Activated CD8-positive, alpha-beta memory T cell treated with anti-CD3 and anti-CD28 coated beads, Interleukin-2, amount 10 ng/mL, durations not matched to agents 7 days and 5 days (primary cell): Measurements from ENCODE around the gene RPS6KA1. TPM values are rescaled to one million over a fixed set of nuclear protein-coding genes. Genes with fewer than 3 reads are reported as not detected.

Experiments used
- ATAC-seq: fragments of 150-1000 bp; cut with Tn5 transposase; one replicate; pipeline ENCODE4 v1.10.0; 2021; ENCODE audit warnings: moderate library complexity
- CTCF ChIA-PET: fragments of 350-600 bp; sonication (Branson Sonifier 250); formaldehyde crosslinking; loops from one replicate; lab custom pipeline; 2021; ENCODE audit warnings: antibody characterized with exemption; lab: Charles Lee
- DNase-seq: peaks from one replicate; pipeline ENCODE4 v3.0.0-alpha.2; 2020
- H3K27ac Mint-ChIP-seq: one replicate; pipeline ENCODE4 v1.8.0; 2021; ENCODE audit warnings: mild to moderate bottlenecking, mixed read lengths
- H3K27me3 Mint-ChIP-seq: one replicate; pipeline ENCODE4 v1.8.0; 2021; ENCODE audit warnings: mixed read lengths
- H3K36me3 Mint-ChIP-seq: one replicate; pipeline ENCODE4 v1.8.0; 2021; ENCODE audit warnings: mild to moderate bottlenecking, mixed read lengths
- H3K4me1 Mint-ChIP-seq: one replicate; pipeline ENCODE4 v1.8.0; 2021; ENCODE audit warnings: mixed read lengths
- H3K4me3 Mint-ChIP-seq: one replicate; pipeline ENCODE4 v1.8.0; 2021; ENCODE audit warnings: mild to moderate bottlenecking, moderate library complexity, mixed read lengths
- H3K9me3 Mint-ChIP-seq: one replicate; pipeline ENCODE4 v1.8.0; 2022; ENCODE audit warnings: low read depth, mixed read lengths
- total RNA-seq, 2 experiments: library from RNA; stranded (reverse); gene quantifications; one replicate each; pipeline ENCODE4 v1.2.3, GENCODE V29; 2021

The RPS6KA1 gene
- total RNA-seq, 2 experiments from 2014 or later: 158 to 181 TPM

- H3K36me3 Mint-ChIP-seq: no peaks in the 10 kb centered on the region
- no peak for DNase-seq
- H3K4me1 Mint-ChIP-seq: no peaks in the 10 kb centered on the region
- no peak overlapping the region for H3K27ac Mint-ChIP-seq
- CTCF ChIA-PET: interaction anchor here (0.7 to 4.6 kb wide), 3 partner anchors 19 to 74 kb away, joined by 3 to 23 read pairs (median 6); no protein-coding TSS in a partner anchor
- ATAC-seq: no peak
- H3K9me3 Mint-ChIP-seq: no peaks in the 10 kb centered on the region
- H3K4me3 Mint-ChIP-seq: no peak overlapping the region
- peaks cover 13% of the 10 kb centered on the region for H3K27me3 Mint-ChIP-seq
Measured at GRCh38 chr1:26518355-26518754, 11.2 kb upstream of the RPS6KA1 start.

GRCh38 chr1:26520339-26520738 lies 9.2 kb upstream of the RPS6KA1 start:
- Mint-ChIP-seq H3K4me1 (peaks cover 3% of the 10 kb centered on the region), H3K27ac (no peak overlapping the region), H3K27me3 (peaks cover 30% of the 10 kb centered on the region), H3K36me3 (no peaks in the 10 kb centered on the region), H3K4me3 (no peak overlapping the region), H3K9me3 (no peaks in the 10 kb centered on the region)
- DNase-seq (no peak), ATAC-seq (no peak)
- CTCF ChIA-PET: interaction anchor here (1.2 kb wide), 1 partner anchor 20 kb away, joined by 3 read pairs; no protein-coding TSS in a partner anchor

GRCh38 chr1:26521669-26522030 lies 7.9 kb upstream of the RPS6KA1 start:
- Mint-ChIP-seq H3K4me1 (peaks cover 3% of the 10 kb centered on the region), H3K27me3 (peaks cover 30% of the 10 kb centered on the region), H3K36me3 (no peaks in the 10 kb centered on the region), H3K9me3 (no peaks in the 10 kb centered on the region), H3K27ac (no peak overlapping the region), H3K4me3 (no peak overlapping the region)
- ATAC-seq (no peak), DNase-seq (no peak)
- CTCF ChIA-PET: interaction anchor here (0.7 to 5.1 kb wide), 4 partner anchors 16 to 22 kb away, joined by 3 to 17 read pairs (median 4); no protein-coding TSS in a partner anchor

- Mint-ChIP-seq H3K9me3 (no peaks in the 10 kb centered on the region), H3K4me1 (peaks cover 3% of the 10 kb centered on the region), H3K4me3 (no peak overlapping the region), H3K27me3 (peaks cover 30% of the 10 kb centered on the region), H3K27ac (no peak overlapping the region), H3K36me3 (no peaks in the 10 kb centered on the region)
- DNase-seq (no peak), ATAC-seq (no peak)
- CTCF ChIA-PET: interaction anchor here (0.7 to 5.1 kb wide), 5 partner anchors 11 to 299 kb away, joined by 3 to 17 read pairs (median 3); no protein-coding TSS in a partner anchor
Measured at GRCh38 chr1:26522073-26522472, 7.5 kb upstream of the RPS6KA1 start.

- DNase-seq: no peak
- no peaks in the 10 kb centered on the region for H3K36me3 Mint-ChIP-seq
- CTCF ChIA-PET: interaction anchor here (1.1 to 5.1 kb wide), 5 partner anchors 14 to 54 kb away, joined by 3 to 17 read pairs (median 4); no protein-coding TSS in a partner anchor
- H3K9me3 Mint-ChIP-seq: no peaks in the 10 kb centered on the region
- no peak overlapping the region for H3K4me3 Mint-ChIP-seq
- H3K4me1 Mint-ChIP-seq: peaks cover 4% of the 10 kb centered on the region
- no peak overlapping the region for H3K27ac Mint-ChIP-seq
- peaks cover 29% of the 10 kb centered on the region for H3K27me3 Mint-ChIP-seq
- ATAC-seq: no peak
Measured at GRCh38 chr1:26524181-26524580, 5.4 kb upstream of the RPS6KA1 start.

GRCh38 chr1:26526287-26526686 lies 3.3 kb upstream of the RPS6KA1 start:
- no peak overlapping the region for H3K4me3 Mint-ChIP-seq

GRCh38 chr1:26529405-26529654 lies 231 bp upstream of the RPS6KA1 start:
- DNase-seq (no peak), ATAC-seq (no peak)
- Mint-ChIP-seq H3K9me3 (no peaks in the 10 kb centered on the region), H3K27me3 (peaks cover 11% of the 10 kb centered on the region), H3K4me3 (peak overlapping the region; percentile 75), H3K4me1 (peaks cover 27% of the 10 kb centered on the region), H3K36me3 (no peaks in the 10 kb centered on the region), H3K27ac (peak overlapping the region; percentile 81)
- CTCF ChIA-PET: interaction anchor here (0.8 to 5.9 kb wide), 4 partner anchors 11 to 29 kb away, joined by 3 to 76 read pairs (median 7); no protein-coding TSS in a partner anchor

More at GRCh38 chr1:26526287-26526686, 3.3 kb upstream of the RPS6KA1 start:
- Mint-ChIP-seq H3K9me3 (no peaks in the 10 kb centered on the region), H3K4me1 (peaks cover 19% of the 10 kb centered on the region), H3K27ac (no peak overlapping the region), H3K27me3 (peaks cover 24% of the 10 kb centered on the region), H3K36me3 (no peaks in the 10 kb centered on the region)
- ATAC-seq: no peak
- CTCF ChIA-PET: interaction anchor here (2.9 to 5.1 kb wide), 2 partner anchors 12 to 26 kb away, joined by 14 to 17 read pairs; no protein-coding TSS in a partner anchor
- DNase-seq: no peak

- no peak for ATAC-seq
- H3K27ac Mint-ChIP-seq: no peak overlapping the region
- peaks cover 38% of the 10 kb centered on the region for H3K4me1 Mint-ChIP-seq
- peak overlapping the region; percentile 79 for H3K4me3 Mint-ChIP-seq
- no peaks in the 10 kb centered on the region for H3K9me3 Mint-ChIP-seq
- CTCF ChIA-PET: interaction anchor here (0.8 to 5.9 kb wide), 5 partner anchors 10 to 30 kb away, joined by 3 to 76 read pairs (median 3); no protein-coding TSS in a partner anchor
- no peak for DNase-seq
- peaks cover 2% of the 10 kb centered on the region for H3K27me3 Mint-ChIP-seq
- no peaks in the 10 kb centered on the region for H3K36me3 Mint-ChIP-seq
Measured at GRCh38 chr1:26530410-26530894, 891 bp downstream of the RPS6KA1 start.

GRCh38 chr1:26530895-26531598 lies 1.5 kb downstream of the RPS6KA1 start:
- H3K36me3 Mint-ChIP-seq: no peaks in the 10 kb centered on the region
- no peak for ATAC-seq
- peaks cover 41% of the 10 kb centered on the region for H3K4me1 Mint-ChIP-seq
- H3K27ac Mint-ChIP-seq: no peak overlapping the region
- no peaks in the 10 kb centered on the region for H3K9me3 Mint-ChIP-seq
- peak overlapping the region; percentile 79 for H3K4me3 Mint-ChIP-seq
- DNase-seq: no peak
- peaks cover 2% of the 10 kb centered on the region for H3K27me3 Mint-ChIP-seq
- CTCF ChIA-PET: interaction anchor here (1.6 to 5.9 kb wide), 3 partner anchors 9 to 31 kb away, joined by 3 to 76 read pairs (median 11); no protein-coding TSS in a partner anchor

- H3K36me3 Mint-ChIP-seq: no peaks in the 10 kb centered on the region
- H3K27ac Mint-ChIP-seq: no peak overlapping the region
- CTCF ChIA-PET: interaction anchor here (1.6 to 5.9 kb wide), 2 partner anchors 8 to 25 kb away, joined by 3 to 76 read pairs; no protein-coding TSS in a partner anchor
- no peak overlapping the region for H3K4me3 Mint-ChIP-seq
- H3K9me3 Mint-ChIP-seq: no peaks in the 10 kb centered on the region
- ATAC-seq: no peak
- H3K4me1 Mint-ChIP-seq: peaks cover 45% of the 10 kb centered on the region
- peaks cover 2% of the 10 kb centered on the region for H3K27me3 Mint-ChIP-seq
- DNase-seq: no peak
Measured at GRCh38 chr1:26531651-26532131, 2.1 kb downstream of the RPS6KA1 start.

- peaks cover 3% of the 10 kb centered on the region for H3K36me3 Mint-ChIP-seq
Measured at GRCh38 chr1:26533951-26534509, 4.5 kb downstream of the RPS6KA1 start.

GRCh38 chr1:26535201-26535600 lies 5.6 kb downstream of the RPS6KA1 start:
- no peaks in the 10 kb centered on the region for H3K9me3 Mint-ChIP-seq
- no peak overlapping the region for H3K4me3 Mint-ChIP-seq
- ATAC-seq: no peak
- CTCF ChIA-PET: interaction anchor here (0.9 to 1.7 kb wide), 3 partner anchors 19 to 275 kb away, joined by 4 to 8 read pairs (median 5); no protein-coding TSS in a partner anchor
- DNase-seq: no peak
- H3K36me3 Mint-ChIP-seq: peaks cover 4% of the 10 kb centered on the region
- no peak overlapping the region for H3K27ac Mint-ChIP-seq
- peaks cover 67% of the 10 kb centered on the region for H3K4me1 Mint-ChIP-seq
- H3K27me3 Mint-ChIP-seq: no peaks in the 10 kb centered on the region

More at GRCh38 chr1:26533951-26534509, 4.5 kb downstream of the RPS6KA1 start:
- Mint-ChIP-seq H3K27me3 (no peaks in the 10 kb centered on the region), H3K4me1 (peaks cover 60% of the 10 kb centered on the region), H3K27ac (no peak overlapping the region), H3K9me3 (no peaks in the 10 kb centered on the region), H3K4me3 (no peak overlapping the region)
- DNase-seq (no peak), ATAC-seq (no peak)
- CTCF ChIA-PET: interaction anchor here (2.0 kb wide), 1 partner anchor 34 kb away, joined by 6 read pairs; no protein-coding TSS in a partner anchor

GRCh38 chr1:26536081-26536480 lies 6.5 kb downstream of the RPS6KA1 start:
- Mint-ChIP-seq H3K27ac (no peak overlapping the region), H3K4me1 (peaks cover 66% of the 10 kb centered on the region), H3K4me3 (no peak overlapping the region), H3K9me3 (no peaks in the 10 kb centered on the region), H3K27me3 (no peaks in the 10 kb centered on the region), H3K36me3 (peaks cover 5% of the 10 kb centered on the region)
- DNase-seq: no peak
- no peak for ATAC-seq
- CTCF ChIA-PET: interaction anchor here (1.2 to 1.7 kb wide), 2 partner anchors 20 to 36 kb away, joined by 4 to 8 read pairs; no protein-coding TSS in a partner anchor
